Mesenchymal stem cell (in vitro differentiated cells and primary cell): ENCODE measurements around the gene AFDN.

Experiments
- DNase-seq: peaks from one replicate; pipeline ENCODE4 v3.0.0-alpha.2; 2013
- H2AFZ ChIP-seq: one replicate; pipeline ENCODE4 v1.6.1; 2013; ENCODE audit warnings: low read depth, mild to moderate bottlenecking, control low read depth, inconsistent platforms, low read length, moderate library complexity
- H2AK5ac ChIP-seq: 2 replicates; pipeline ENCODE4 v1.6.1; 2013; ENCODE audit warnings: low read length, moderate library complexity, mild to moderate bottlenecking, inconsistent platforms; ENCODE audit not compliant: severe bottlenecking
- H2BK120ac ChIP-seq: one replicate; pipeline ENCODE4 v1.6.1; 2013; ENCODE audit warnings: low read depth, mild to moderate bottlenecking, inconsistent platforms, low read length, moderate library complexity
- H2BK12ac ChIP-seq, 2 experiments: one replicate each; pipeline ENCODE4 v1.6.1; 2013; ENCODE audit warnings: inconsistent platforms in 2 of 2, low read length in 2 of 2, mild to moderate bottlenecking in 2 of 2, moderate library complexity in 2 of 2, control low read depth in 1 of 2
- H2BK15ac ChIP-seq: one replicate; pipeline ENCODE4 v1.6.1; 2013; ENCODE audit warnings: mild to moderate bottlenecking, low read depth, inconsistent platforms; ENCODE audit not compliant: poor library complexity, severe bottlenecking
- H2BK5ac ChIP-seq: 2 replicates; pipeline ENCODE4 v1.6.1; 2013; ENCODE audit warnings: low read depth, mild to moderate bottlenecking, low read length, control low read depth, inconsistent platforms; ENCODE audit not compliant: poor library complexity, severe bottlenecking
- H3K14ac ChIP-seq, 2 experiments: one replicate each; pipeline ENCODE4 v1.6.1; 2013; ENCODE audit warnings: inconsistent platforms in 2 of 2, low read length in 2 of 2, control low read depth in 1 of 2, mild to moderate bottlenecking in 1 of 2, moderate library complexity in 1 of 2
- H3K18ac ChIP-seq, 2 experiments: one replicate each; pipeline ENCODE4 v1.6.1; 2013; ENCODE audit warnings: inconsistent platforms in 2 of 2, low read length in 2 of 2, control low read depth in 1 of 2, low read depth in 1 of 2, mild to moderate bottlenecking in 1 of 2
- H3K23ac ChIP-seq, 2 experiments: one replicate each; pipeline ENCODE4 v1.6.1; 2013; ENCODE audit warnings: inconsistent platforms in 2 of 2, low read length in 2 of 2, mild to moderate bottlenecking in 2 of 2, moderate library complexity in 2 of 2, control low read depth in 1 of 2
- H3K27ac ChIP-seq: 2 replicates; pipeline ENCODE4 v1.5.1; 2013; ENCODE audit warnings: mild to moderate bottlenecking, moderate library complexity, low read length, control low read depth, inconsistent platforms; ENCODE audit not compliant: poor library complexity, severe bottlenecking
- H3K27me3 ChIP-seq, 2 experiments: 2 replicates each; pipeline versions ENCODE4 v1.6.1 to v1.7.0; 2013; ENCODE audit warnings: low read length in 2 of 2, mild to moderate bottlenecking in 2 of 2, moderate library complexity in 2 of 2, control low read depth in 1 of 2, inconsistent platforms in 1 of 2; ENCODE audit not compliant: control insufficient read depth in 1 of 2, insufficient read depth in 1 of 2
- H3K36me3 ChIP-seq, 2 experiments: 2 replicates each; pipeline versions ENCODE4 v1.6.1 to v1.7.0; 2013; ENCODE audit warnings: low read length in 2 of 2, control low read depth in 1 of 2, inconsistent platforms in 1 of 2, low read depth in 1 of 2, mild to moderate bottlenecking in 1 of 2; ENCODE audit not compliant: insufficient read depth in 2 of 2, control insufficient read depth in 1 of 2
- H3K4ac ChIP-seq, 2 experiments: one replicate each; pipeline ENCODE4 v1.6.1; 2013; ENCODE audit warnings: inconsistent platforms in 2 of 2, low read length in 2 of 2, mild to moderate bottlenecking in 2 of 2, moderate library complexity in 2 of 2, control low read depth in 1 of 2, low read depth in 1 of 2
- H3K4me1 ChIP-seq: 2 replicates; pipeline ENCODE4 v1.6.1; 2013; ENCODE audit warnings: low read depth, low read length, control low read depth; ENCODE audit not compliant: control insufficient read depth, insufficient read depth
- H3K4me2 ChIP-seq: 2 replicates; pipeline ENCODE4 v1.6.1; 2013; ENCODE audit warnings: low read length, mild to moderate bottlenecking, inconsistent platforms; ENCODE audit not compliant: poor library complexity, severe bottlenecking
- H3K4me3 ChIP-seq, 2 experiments: 2 replicates each; pipeline versions ENCODE4 v1.5.1 to v1.7.0; 2013; ENCODE audit warnings: low read length in 2 of 2, mild to moderate bottlenecking in 2 of 2, control low read depth in 1 of 2, low read depth in 1 of 2; ENCODE audit not compliant: insufficient read depth in 1 of 2
- H3K79me1 ChIP-seq: replicated peaks from 2 replicates; pipeline ENCODE4 v1.6.1; 2013; ENCODE audit warnings: mild to moderate bottlenecking, control low read depth, low read length, inconsistent platforms; ENCODE audit not compliant: poor library complexity, severe bottlenecking
- H3K9ac ChIP-seq: 2 replicates; pipeline ENCODE4 v1.7.0; 2013; ENCODE audit warnings: mild to moderate bottlenecking, low read length, moderate library complexity
- H3K9me3 ChIP-seq: 2 replicates; pipeline ENCODE4 v1.7.0; 2013; ENCODE audit warnings: mild to moderate bottlenecking, low read length; ENCODE audit not compliant: control insufficient read depth
- H4K8ac ChIP-seq: one replicate; pipeline ENCODE4 v1.6.1; 2013; ENCODE audit warnings: inconsistent platforms, mild to moderate bottlenecking, low read length, moderate library complexity
- H4K91ac ChIP-seq: one replicate; pipeline ENCODE4 v1.6.1; 2013; ENCODE audit warnings: mild to moderate bottlenecking, low read length, inconsistent platforms
- WGBS: methylation state at CpG from one replicate; pipeline ENCODE4 v1.1.7; 2013; ENCODE audit warnings: mixed read lengths; 5-methylcytosine and 5-hydroxymethylcytosine counted together

AFDN gene

DNA sequence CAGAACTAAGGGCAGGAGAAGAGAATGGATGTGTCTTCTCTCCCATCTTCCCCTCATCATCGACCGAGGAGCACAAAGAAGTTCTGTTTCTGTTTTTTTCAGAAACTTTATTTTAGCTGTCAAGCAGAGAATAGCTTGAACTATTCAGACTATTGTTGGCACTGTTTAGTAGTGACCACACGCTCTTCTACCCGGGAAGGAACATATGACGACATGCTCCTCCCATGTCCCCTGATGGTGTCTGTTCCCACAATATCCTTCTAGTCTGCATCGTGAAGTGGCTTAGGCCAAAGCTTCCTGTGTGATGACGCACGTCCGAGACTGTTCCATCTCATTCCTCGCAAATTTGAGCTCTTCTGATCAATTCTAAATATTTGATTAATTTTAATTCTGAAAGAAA is 143.5 kb downstream of the AFDN start:
- Histone ChIP-seq H3K4me2 (no peak overlapping the region), H2BK12ac (no peak overlapping the region), H3K9me3 (no peaks in the 10 kb centered on the region), H4K91ac (no peak overlapping the region), H3K79me1 (peaks cover 5% of the 10 kb centered on the region), H4K8ac (no peak overlapping the region), H2AFZ (no peak overlapping the region), H3K27me3 (no peaks in the 10 kb centered on the region), H3K23ac (no peak overlapping the region), H3K9ac (no peak overlapping the region), H3K4ac (no peak overlapping the region), H3K4me3 (no peak overlapping the region), H3K14ac (no peak overlapping the region), H3K4me1 (peaks cover 6% of the 10 kb centered on the region), H3K27ac (no peak overlapping the region), H2BK120ac (no peak overlapping the region), H2BK5ac (no peak overlapping the region), H3K18ac (no peak overlapping the region), H2BK15ac (no peak overlapping the region), H3K36me3 (peaks cover 26 to 44% of the 10 kb centered on the region in 2 experiments), H2AK5ac (no peak overlapping the region)
- 97% methylated on average over 7 of the region's 10 CpGs for WGBS
- DNase-seq, result no peak

DNA sequence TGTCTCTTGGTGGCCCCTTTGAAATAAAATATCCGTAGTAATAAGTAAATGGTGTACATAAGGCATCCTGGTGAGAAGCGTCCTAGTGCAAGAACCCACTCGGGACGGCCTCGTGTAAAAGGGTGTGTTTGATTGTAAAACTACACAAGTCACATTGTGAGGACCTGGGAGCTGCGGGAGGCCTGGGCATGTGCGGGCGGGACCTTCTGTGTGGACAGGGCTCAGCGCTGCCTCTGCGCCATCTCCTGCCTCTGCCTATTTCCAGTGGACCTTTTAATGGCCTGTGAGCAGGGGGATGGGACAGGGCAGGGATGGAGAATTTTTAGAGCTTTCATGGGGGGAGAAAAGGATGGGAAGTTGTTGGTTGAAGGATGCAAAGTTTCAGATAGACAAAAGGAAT is 145.5 kb downstream of the AFDN start:
- H4K91ac ChIP-seq, result no peak overlapping the region
- H3K14ac ChIP-seq, result no peak overlapping the region
- H3K4me1 ChIP-seq, result peaks cover 7% of the 10 kb centered on the region
- H3K79me1 ChIP-seq, result peaks cover 3% of the 10 kb centered on the region
- H3K9me3 ChIP-seq, result no peaks in the 10 kb centered on the region
- WGBS, result 98% methylated on average over 10 of the region's 10 CpGs
- H3K18ac ChIP-seq, result no peak overlapping the region
- H3K9ac ChIP-seq, result no peak overlapping the region
- H2BK15ac ChIP-seq, result no peak overlapping the region
- H2AFZ ChIP-seq, result no peak overlapping the region
- DNase-seq, result no peak
- H2BK12ac ChIP-seq, result no peak overlapping the region
- no peak overlapping the region for H2BK120ac ChIP-seq
- no peak overlapping the region for H3K4me2 ChIP-seq
- H3K36me3 ChIP-seq, result peaks cover 20 to 27% of the 10 kb centered on the region in 2 experiments
- no peak overlapping the region for H2AK5ac ChIP-seq
- no peak overlapping the region for H2BK5ac ChIP-seq
- H3K23ac ChIP-seq, result no peak overlapping the region
- H3K4me3 ChIP-seq, result no peak overlapping the region
- H3K27ac ChIP-seq, result no peak overlapping the region
- no peaks in the 10 kb centered on the region for H3K27me3 ChIP-seq
- H4K8ac ChIP-seq, result no peak overlapping the region
- no peak overlapping the region for H3K4ac ChIP-seq

DNA sequence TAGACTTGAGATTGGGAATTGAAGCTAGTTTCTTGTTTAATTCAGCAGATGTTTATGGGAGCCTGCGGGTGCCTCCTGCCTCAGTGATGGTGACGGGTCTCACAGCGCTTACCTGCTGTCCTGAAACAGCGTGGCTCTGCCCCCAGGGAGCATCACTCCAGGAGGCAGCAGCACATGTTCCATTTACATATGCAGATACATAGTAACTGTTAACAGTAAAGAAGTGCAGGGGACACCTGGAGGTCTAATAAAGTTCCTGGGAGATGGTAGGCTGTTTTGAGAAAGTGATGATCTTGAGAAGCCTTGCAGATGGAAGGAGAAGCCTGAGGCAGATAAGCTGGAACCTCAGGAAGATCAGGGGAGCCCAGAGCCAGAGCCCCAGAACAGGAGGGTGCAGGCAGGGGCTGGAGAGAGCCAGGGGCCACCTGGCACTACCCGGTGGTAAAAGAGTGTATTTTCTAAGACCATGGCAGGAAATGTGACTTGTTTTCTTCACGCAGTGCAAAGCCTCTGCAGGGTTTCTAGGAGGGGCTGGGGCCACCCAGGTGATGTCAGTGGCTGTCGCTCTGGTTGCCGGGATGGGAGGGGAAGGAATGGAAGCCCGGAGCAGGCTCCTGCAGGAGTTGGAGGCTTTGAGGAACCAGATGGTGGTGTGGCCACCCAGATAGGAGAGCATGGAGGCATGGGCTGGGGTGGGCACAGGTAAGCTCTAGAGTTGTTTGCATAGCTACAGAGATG is 146.6 kb downstream of the AFDN start:
- Histone ChIP-seq H4K8ac (no peak overlapping the region), H3K18ac (no peak overlapping the region), H3K14ac (no peak overlapping the region), H3K9ac (no peak overlapping the region), H3K36me3 (peaks cover 19 to 20% of the 10 kb centered on the region in 2 experiments), H2BK120ac (no peak overlapping the region), H3K4ac (no peak overlapping the region), H2AK5ac (no peak overlapping the region), H3K79me1 (peaks cover 3% of the 10 kb centered on the region), H2BK15ac (no peak overlapping the region), H4K91ac (no peak overlapping the region), H2AFZ (no peak overlapping the region), H3K4me3 (no peak overlapping the region), H3K4me1 (peaks cover 10% of the 10 kb centered on the region), H3K23ac (no peak overlapping the region), H2BK5ac (no peak overlapping the region), H3K9me3 (no peaks in the 10 kb centered on the region), H2BK12ac (no peak overlapping the region), H3K27ac (no peak overlapping the region), H3K4me2 (no peak overlapping the region), H3K27me3 (no peaks in the 10 kb centered on the region)
- no peak for DNase-seq
- 78% methylated on average over 8 of the region's 9 CpGs for WGBS

DNA sequence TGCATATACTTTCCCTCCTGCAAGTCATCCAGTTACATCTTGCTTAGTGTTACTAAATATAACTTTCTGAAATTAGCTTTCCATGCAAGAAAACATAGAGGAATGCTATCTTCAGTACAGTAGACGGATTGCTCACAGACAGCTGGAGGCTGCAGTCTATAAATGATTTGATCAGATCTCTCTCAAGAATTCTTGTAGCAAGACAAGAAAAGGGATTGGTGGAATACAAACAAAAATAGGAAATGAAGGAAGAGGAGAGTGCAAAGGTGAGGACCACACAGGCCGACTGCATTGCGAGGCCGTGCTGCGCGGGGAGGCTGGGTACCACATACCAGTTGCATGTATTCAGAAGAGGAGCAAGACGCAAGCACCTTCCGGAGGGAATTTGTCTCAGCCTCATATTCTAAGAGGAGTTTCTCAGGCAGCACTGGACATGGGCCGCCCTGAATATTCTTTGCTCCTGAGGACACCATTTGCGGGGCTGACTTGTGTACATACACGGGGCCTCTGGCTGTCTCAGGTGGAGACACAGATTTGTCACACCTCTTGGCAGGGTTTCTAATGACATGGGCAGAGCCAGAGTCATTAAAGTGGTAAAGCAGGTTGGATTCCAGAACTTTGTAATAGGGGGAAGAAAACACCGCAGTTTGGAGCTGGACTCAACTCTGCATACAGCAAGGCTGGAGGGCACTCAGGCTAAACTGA is 148.1 kb downstream of the AFDN start:
- Histone ChIP-seq H3K4ac (no peak overlapping the region), H3K79me1 (peaks cover 3% of the 10 kb centered on the region), H3K36me3 (peaks cover 6 to 17% of the 10 kb centered on the region in 2 experiments), H3K4me2 (no peak overlapping the region), H3K14ac (no peak overlapping the region), H3K9me3 (no peaks in the 10 kb centered on the region), H4K8ac (no peak overlapping the region), H2BK12ac (no peak overlapping the region), H3K9ac (no peak overlapping the region), H3K23ac (no peak overlapping the region), H4K91ac (no peak overlapping the region), H2AFZ (no peak overlapping the region), H3K27me3 (no peaks in the 10 kb centered on the region), H2BK120ac (no peak overlapping the region), H2AK5ac (no peak overlapping the region), H3K4me3 (no peak overlapping the region), H3K4me1 (peaks cover 10% of the 10 kb centered on the region), H3K27ac (no peak overlapping the region), H2BK5ac (no peak overlapping the region), H3K18ac (no peak overlapping the region), H2BK15ac (no peak overlapping the region)
- no peak for DNase-seq
- 87% methylated on average over 12 of the region's 12 CpGs for WGBS
